ENCODE measurements around the gene SNRNP200.

The SNRNP200 gene

GRCh38 chr2:96251721-96252292, 53.5 kb downstream of the SNRNP200 start:
- no peak for DNase-seq (ENCODE audit: low read depth in 3 of 3, low spot score in 1 of 3)

DNA sequence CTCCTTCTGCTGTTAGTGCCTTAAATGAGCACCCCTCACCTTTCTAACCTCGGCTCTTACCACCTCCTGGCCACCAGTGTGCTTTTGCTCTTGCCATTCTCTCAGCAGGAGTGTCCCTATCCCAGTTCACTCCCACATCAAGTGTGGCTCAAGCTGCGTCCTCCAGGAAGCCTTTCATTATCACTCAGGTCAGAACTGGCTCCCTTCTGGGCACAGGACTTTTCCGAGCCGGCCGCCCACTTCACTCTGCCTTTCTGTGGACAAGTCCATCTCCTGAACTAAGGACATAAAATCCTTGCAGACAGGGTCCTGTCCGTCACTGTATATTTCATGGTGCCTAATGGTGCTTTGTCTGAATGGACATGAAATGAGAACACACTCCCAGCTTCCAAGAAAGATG, 55.2 kb downstream of the SNRNP200 start:
- DNase-seq (ENCODE audit: low read depth in 3 of 3, low spot score in 1 of 3): no peak

GRCh38 chr2:96249654-96250053, 55.7 kb downstream of the SNRNP200 start:
- no peak for DNase-seq (ENCODE audit: low read depth in 3 of 3, low spot score in 1 of 3)

DNA sequence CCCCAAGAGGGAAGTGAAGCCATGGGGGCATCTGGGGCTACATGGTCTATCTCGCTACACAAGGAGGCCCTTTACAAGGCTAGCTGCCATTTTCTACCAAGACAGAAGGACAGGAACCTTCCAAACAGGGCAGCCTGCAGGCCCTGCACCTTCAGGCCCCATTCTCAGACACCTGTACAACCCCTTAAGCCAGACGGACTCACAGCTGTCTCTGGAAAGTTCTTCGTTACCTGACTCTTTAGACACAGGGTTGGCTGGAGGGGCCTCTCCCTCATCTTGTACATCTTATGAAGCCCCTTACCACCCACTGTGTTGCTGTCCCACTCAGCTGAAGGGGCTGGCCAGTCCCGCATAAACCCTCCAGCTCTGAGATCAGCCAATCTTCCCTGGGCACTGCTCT, 56.7 kb downstream of the SNRNP200 start:
- no peak for DNase-seq (ENCODE audit: low read depth in 3 of 3, low spot score in 1 of 3)

DNA sequence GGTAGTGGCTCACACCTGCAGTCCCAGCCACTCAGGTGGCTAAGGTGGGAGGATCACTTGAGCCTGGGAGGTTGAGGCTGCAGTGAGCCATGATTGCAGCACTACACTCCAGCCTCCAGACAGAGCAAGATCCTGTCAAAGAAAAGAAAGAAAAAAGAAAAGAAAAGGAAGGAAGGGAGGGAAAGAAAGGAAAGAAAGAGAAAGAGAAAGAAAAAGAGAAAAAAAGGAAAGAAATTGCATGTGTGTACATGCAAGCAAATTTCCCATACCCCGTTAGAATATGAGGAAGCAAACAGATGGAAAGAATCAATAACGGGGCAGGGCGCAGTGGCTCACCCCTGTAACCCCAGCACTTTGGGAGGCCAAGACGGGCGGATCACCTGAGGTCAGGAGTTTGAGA, 57.5 kb downstream of the SNRNP200 start:
- no peak for DNase-seq (ENCODE audit: low read depth in 3 of 3, low spot score in 1 of 3)

GRCh38 chr2:96247009-96247408, 58.3 kb downstream of the SNRNP200 start:
- no peak for DNase-seq (ENCODE audit: low read depth in 3 of 3, low spot score in 1 of 3)

- no peak for DNase-seq (ENCODE audit: low read depth in 3 of 3, low spot score in 1 of 3)
Observed at GRCh38 chr2:96245609-96246390, 59.5 kb downstream of the SNRNP200 start.

- DNase-seq (ENCODE audit: low read depth in 3 of 3, low spot score in 1 of 3): no peak
Observed at GRCh38 chr2:96243843-96244242, 61.5 kb downstream of the SNRNP200 start.

- no peak for DNase-seq (ENCODE audit: low read depth in 3 of 3, low spot score in 1 of 3)
Observed at GRCh38 chr2:96241900-96242611, 63.3 kb downstream of the SNRNP200 start.

GRCh38 chr2:96241227-96241626, 64.1 kb downstream of the SNRNP200 start:
- DNase-seq (ENCODE audit: low read depth in 3 of 3, low spot score in 1 of 3): no peak

- no peak for DNase-seq (ENCODE audit: low read depth in 3 of 3, low spot score in 1 of 3)
Observed at GRCh38 chr2:96240341-96241038, 64.9 kb downstream of the SNRNP200 start.

DNA sequence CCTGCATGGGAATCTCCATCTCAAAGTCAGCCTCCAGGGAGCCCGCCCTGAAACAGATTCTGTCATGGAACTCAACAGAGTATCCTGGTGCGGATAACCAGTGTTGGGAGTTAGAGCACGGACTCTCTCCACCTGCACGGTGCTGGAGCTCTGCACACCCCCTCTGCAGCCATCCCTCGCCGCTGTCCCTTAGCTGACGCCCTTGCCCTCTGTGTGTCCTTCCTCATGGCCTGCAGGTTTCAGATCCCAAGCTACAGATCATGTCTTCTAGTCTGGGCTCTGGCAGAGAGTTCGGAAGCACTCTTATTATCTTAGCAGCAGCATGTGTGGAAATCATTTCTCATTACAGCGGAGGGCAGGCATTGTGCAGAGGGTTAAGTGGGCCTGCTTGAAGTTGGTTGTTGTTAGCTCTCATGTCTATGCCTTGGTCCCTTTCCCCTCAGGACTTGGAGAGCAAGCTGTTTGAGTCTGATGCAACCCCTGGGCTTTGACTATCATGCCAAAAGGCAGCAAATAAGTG, 65.5 kb downstream of the SNRNP200 start:
- no peak for DNase-seq (ENCODE audit: low read depth in 3 of 3, low spot score in 1 of 3)

DNA sequence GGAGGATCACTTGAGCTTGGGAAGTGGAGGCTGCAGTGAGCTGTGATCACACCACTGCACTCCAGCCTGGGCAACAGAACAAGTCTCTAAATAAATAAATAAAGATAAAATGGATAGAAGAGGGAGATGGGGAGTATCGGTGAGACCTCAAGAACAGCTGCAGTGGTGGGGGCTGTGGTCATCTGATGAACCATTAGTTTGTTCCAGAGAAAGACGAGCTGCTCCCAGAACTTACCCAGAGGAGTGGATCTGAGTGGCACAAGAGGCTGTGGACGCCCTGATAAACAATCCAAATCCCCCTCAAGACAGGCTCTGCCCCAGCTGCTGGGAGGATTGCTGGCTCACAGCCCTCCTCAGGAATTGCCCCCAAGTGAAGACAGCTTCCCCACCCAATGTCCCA, 66.3 kb downstream of the SNRNP200 start:
- no peak for DNase-seq (ENCODE audit: low read depth in 3 of 3, low spot score in 1 of 3)

- no peak for DNase-seq (ENCODE audit: low read depth in 3 of 3, low spot score in 1 of 3)
Observed at GRCh38 chr2:96238266-96238665, 67.1 kb downstream of the SNRNP200 start.

GRCh38 chr2:96236882-96237281, 68.5 kb downstream of the SNRNP200 start:
- DNase-seq (ENCODE audit: low read depth in 3 of 3, low spot score in 1 of 3): no peak

GRCh38 chr2:96233880-96234316, 71.4 kb downstream of the SNRNP200 start:
- DNase-seq (ENCODE audit: low read depth in 3 of 3, low spot score in 1 of 3): no peak

DNA sequence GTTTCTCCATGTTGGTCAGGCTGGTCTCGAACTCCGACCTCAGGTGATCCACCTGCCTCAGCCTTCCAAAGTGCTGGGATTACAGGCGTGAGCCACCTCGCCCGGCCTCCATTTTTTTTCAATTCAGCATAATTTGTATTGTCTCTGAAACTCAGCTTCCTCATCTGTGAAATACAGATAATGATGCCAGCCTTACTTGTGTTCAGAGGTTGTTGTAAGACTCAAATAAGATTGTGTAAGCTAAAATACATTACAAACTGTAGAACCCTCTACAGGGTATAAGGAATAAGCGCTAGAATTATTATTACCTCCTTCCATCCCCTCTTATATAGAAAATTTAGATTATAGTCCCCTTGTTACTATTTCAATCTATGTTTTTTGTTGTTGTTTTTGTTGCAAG, 71.9 kb downstream of the SNRNP200 start:
- DNase-seq (ENCODE audit: low read depth in 3 of 3, low spot score in 1 of 3): no peak

- no peak for DNase-seq (ENCODE audit: low read depth in 3 of 3, low spot score in 1 of 3)
Observed at GRCh38 chr2:96231316-96231715, 74.0 kb downstream of the SNRNP200 start.

DNA sequence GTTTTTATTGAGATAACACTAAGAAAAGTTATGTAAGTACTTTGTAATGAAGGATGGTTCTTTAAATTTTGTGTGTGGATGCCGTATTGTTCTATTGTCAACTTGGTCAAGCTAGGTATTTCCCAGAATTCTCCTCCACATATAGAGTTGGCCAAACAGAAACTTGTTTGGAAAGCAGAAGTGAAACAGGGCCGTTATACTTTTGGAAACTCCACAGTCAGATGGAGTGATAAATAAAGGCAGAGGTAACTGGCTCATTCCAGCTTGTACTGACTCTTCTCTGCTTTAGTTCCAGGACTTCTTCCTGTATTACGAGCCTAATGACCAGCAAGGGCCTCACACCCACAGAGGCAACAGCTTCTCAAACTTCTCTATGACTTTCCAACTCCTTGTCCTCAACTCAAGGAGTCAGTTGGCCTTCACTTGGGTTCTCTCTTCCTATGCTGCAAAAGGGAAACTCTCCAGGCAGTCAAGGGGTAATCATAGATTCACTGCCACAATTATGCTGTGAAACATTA, 80.3 kb downstream of the SNRNP200 start:
- no peak for DNase-seq (ENCODE audit: low read depth in 3 of 3, low spot score in 1 of 3)

All from stimulated activated CD4-positive, alpha-beta T cell treated with anti-CD3 and anti-CD28 coated beads, TNF-alpha, amount 100 ng/mL, for 1 hour (primary cell).